GM18873 (cell line): Measurements from ENCODE around the gene DKK3.

Experiments
- ATAC-seq: cut with Tn5 transposase; IDR thresholded peaks from one replicate; pipeline ENCODE4 v1.9.1; 2021; ENCODE audit warnings: mild to moderate bottlenecking, moderate library complexity, moderate number of reproducible peaks; ENCODE audit not compliant: unreplicated experiment, low FRiP score

DKK3 gene

GRCh38 chr11:12031856-12032544, 23.6 kb upstream of the DKK3 start:
- ATAC-seq = no peak

GRCh38 chr11:12029738-12030363, 21.4 kb upstream of the DKK3 start:
- ATAC-seq = no peak

GRCh38 chr11:12029119-12029518, 20.7 kb upstream of the DKK3 start:
- ATAC-seq = no peak

GRCh38 chr11:12028303-12028702, 19.9 kb upstream of the DKK3 start:
- ATAC-seq = no peak

- ATAC-seq = no peak
Measured at GRCh38 chr11:12026331-12027211, 18.1 kb upstream of the DKK3 start.

GRCh38 chr11:12024254-12024926, 16.0 kb upstream of the DKK3 start:
- no peak for ATAC-seq

- ATAC-seq = no peak
Measured at GRCh38 chr11:12023015-12023414, 14.6 kb upstream of the DKK3 start.

GRCh38 chr11:12020546-12020945, 12.1 kb upstream of the DKK3 start:
- ATAC-seq = no peak

GRCh38 chr11:12019866-12020416, 11.5 kb upstream of the DKK3 start:
- ATAC-seq = no peak

- no peak for ATAC-seq
Measured at GRCh38 chr11:12019337-12019736, 10.9 kb upstream of the DKK3 start.

- ATAC-seq = no peak
Measured at GRCh38 chr11:12017865-12018453, 9.5 kb upstream of the DKK3 start.

- no peak for ATAC-seq
Measured at GRCh38 chr11:12017243-12017678, 8.8 kb upstream of the DKK3 start.

GRCh38 chr11:12016246-12016645, 7.8 kb upstream of the DKK3 start:
- no peak for ATAC-seq

- no peak for ATAC-seq
Measured at GRCh38 chr11:12015486-12015885, 7.1 kb upstream of the DKK3 start.

- ATAC-seq = no peak
Measured at GRCh38 chr11:12013781-12014180, 5.4 kb upstream of the DKK3 start.

GRCh38 chr11:12009617-12010321, 1.3 kb upstream of the DKK3 start:
- ATAC-seq = no peak

GRCh38 chr11:12008790-12009616, 577 bp upstream of the DKK3 start:
- ATAC-seq = no peak

GRCh38 chr11:12007230-12007593, 1.2 kb downstream of the DKK3 start:
- ATAC-seq = no peak
